OCI-LY7 (cell line): ENCODE data around the gene CCDC59. TPM values are rescaled to one million over a fixed set of nuclear protein-coding genes. Genes with fewer than 3 reads are reported as not detected.

ENCODE experiments used
- BruUV-seq: library from RNA; stranded (reverse); fragments of 400-500 nt; replicated peaks from 2 replicates; lab custom pipeline; 2021; lab: Mats Ljungman, UMichigan
- CTCF ChIA-PET: fragments of 300-600 bp; sonication (Branson Sonifier 250); formaldehyde crosslinking; loops from one replicate; lab custom pipeline; 2022; ENCODE audit warnings: antibody characterized with exemption; ENCODE audit not compliant: unreplicated experiment; lab: Charles Lee
- POLR2A ChIA-PET: fragments of 300-600 bp; sonication (Branson Sonifier 250); formaldehyde crosslinking; loops from one replicate; lab custom pipeline; 2022; ENCODE audit warnings: antibody characterized with exemption; lab: Charles Lee
- DNase-seq: peaks from one replicate; pipeline ENCODE4 v3.0.0-alpha.2; 2015; ENCODE audit warnings: low spot score
- H2AFZ ChIP-seq: fragments of 200-600 bp; sonication (generic), shearing (Covaris generic); 2 replicates; pipeline ENCODE4 v1.6.1; 2014; ENCODE audit warnings: mild to moderate bottlenecking, antibody characterized with exemption, low read length, moderate library complexity
- H3K27ac ChIP-seq: fragments of 200-600 bp; sonication (generic); 2 replicates; pipeline ENCODE4 v1.5.1; 2014; ENCODE audit warnings: mixed run types, low read depth, mild to moderate bottlenecking, moderate library complexity, low read length, inconsistent platforms; ENCODE audit not compliant: poor library complexity, severe bottlenecking
- H3K36me3 ChIP-seq: fragments of 200-600 bp; sonication (generic); 2 replicates; pipeline ENCODE4 v1.6.1; 2014; ENCODE audit warnings: mild to moderate bottlenecking, antibody characterized with exemption, low read length, moderate library complexity, mixed read lengths; ENCODE audit not compliant: insufficient read depth
- H3K4me1 ChIP-seq: fragments of 200-600 bp; sonication (generic); 2 replicates; pipeline ENCODE4 v1.5.1; 2014; ENCODE audit warnings: mild to moderate bottlenecking, low read length; ENCODE audit not compliant: insufficient read depth, poor library complexity, severe bottlenecking
- H3K4me2 ChIP-seq: fragments of 200-600 bp; sonication (generic); 2 replicates; pipeline ENCODE4 v1.6.1; 2014; ENCODE audit warnings: mild to moderate bottlenecking, low read length
- H3K4me3 ChIP-seq: fragments of 200-600 bp; sonication (generic); 2 replicates; pipeline ENCODE4 v1.5.1; 2014; ENCODE audit warnings: mild to moderate bottlenecking, low read depth, low read length; ENCODE audit not compliant: poor library complexity, severe bottlenecking
- H3K79me2 ChIP-seq: fragments of 200-600 bp; sonication (generic); 2 replicates; pipeline ENCODE4 v1.6.1; 2016; ENCODE audit warnings: low read depth, mild to moderate bottlenecking, low read length, moderate library complexity, mixed read lengths; ENCODE audit not compliant: insufficient read depth
- H3K9me2 ChIP-seq: fragments of 200-600 bp; sonication (generic); 2 replicates; pipeline ENCODE4 v1.6.1; 2016; ENCODE audit warnings: mild to moderate bottlenecking, low read length, mixed read lengths; ENCODE audit not compliant: insufficient read depth
- H3K9me3 ChIP-seq: fragments of 200-600 bp; sonication (generic); 2 replicates; pipeline ENCODE4 v1.6.1; 2014; ENCODE audit warnings: mild to moderate bottlenecking, mixed run types, low read length, mixed read lengths
- H4K20me1 ChIP-seq: fragments of 200-600 bp; sonication (generic); 2 replicates; pipeline ENCODE4 v1.6.1; 2014; ENCODE audit warnings: mild to moderate bottlenecking, antibody characterized with exemption, low read length, moderate library complexity, mixed read lengths; ENCODE audit not compliant: insufficient read depth
- CTCF ChIP-seq: fragments of 200-600 bp; sonication (generic); conservative IDR thresholded peaks from 2 replicates; pipeline ENCODE4 v1.5.1; 2014; ENCODE audit warnings: mild to moderate bottlenecking, antibody characterized with exemption, low read length, moderate library complexity, mixed read lengths
- EZH2phosphoT487 ChIP-seq: fragments of 200-600 bp; sonication (generic); IDR thresholded peaks from 2 replicates; pipeline ENCODE4 v1.6.1; 2018; ENCODE audit warnings: low read depth, borderline replicate concordance, mild to moderate bottlenecking, mixed run types, antibody characterized with exemption, low read length, moderate library complexity, mixed read lengths
- intact Hi-C: fragments of 100-400 bp; cut with micrococcal nuclease; formaldehyde crosslinking; loops from one replicate; pipeline ENCODE4 v1.10.0; 2022; ENCODE audit not compliant: unreplicated experiment
- total RNA-seq, 2 experiments: library from RNA; depleted of rRNA in 1 of 2; stranded (reverse); fragments of >200 nt in 1 of 2; shearing (Covaris generic) in 1 of 2; gene quantifications; 2 replicates each; pipeline ENCODE4 v1.2.3, GENCODE V29; 2014 to 2022

The CCDC59 gene
- total RNA-seq, 2 experiments from 2014 or later = 55.0 to 76.0 TPM

- POLR2A ChIA-PET = interaction anchor here (0.7 kb wide), 1 partner anchor 301 kb away, joined by 3 read pairs; no protein-coding TSS in a partner anchor
- H3K4me3 ChIP-seq = no peak overlapping the region
- H4K20me1 ChIP-seq = no peaks in the 10 kb centered on the region
- H3K4me2 ChIP-seq = no peak overlapping the region
- CTCF ChIA-PET = no interaction called here
- no peaks in the 10 kb centered on the region for H3K79me2 ChIP-seq
- H3K27ac ChIP-seq = no peak overlapping the region
- H3K36me3 ChIP-seq = no peaks in the 10 kb centered on the region
- no peak for DNase-seq
- no peaks in the 10 kb centered on the region for H3K9me2 ChIP-seq
- no peaks in the 10 kb centered on the region for H3K4me1 ChIP-seq
- intact Hi-C loops = no loop called here
- H2AFZ ChIP-seq = no peak overlapping the region
- no TSS peak for BruUV-seq
- no peak for TF ChIP-seq CTCF
- no peak for TF ChIP-seq EZH2phosphoT487
- H3K9me3 ChIP-seq = no peaks in the 10 kb centered on the region
These were observed 48.5 kb upstream of the CCDC59 start for GRCh38 chr12:82406651-82407050.

GRCh38 chr12:82400819-82401218 is 42.6 kb upstream of the CCDC59 start:
- ChIA-PET POLR2A (interaction anchor here (0.7 kb wide), 1 partner anchor 85 kb away, joined by 3 read pairs; no protein-coding TSS in a partner anchor), CTCF (no interaction called here)
- H3K27ac ChIP-seq = no peak overlapping the region
- H3K4me1 ChIP-seq = no peaks in the 10 kb centered on the region
- H3K4me3 ChIP-seq = no peak overlapping the region
- no TSS peak for BruUV-seq
- H4K20me1 ChIP-seq = no peaks in the 10 kb centered on the region
- no peak for DNase-seq
- TF ChIP-seq CTCF (no peak), EZH2phosphoT487 (no peak)
- no peaks in the 10 kb centered on the region for H3K9me3 ChIP-seq
- no peak overlapping the region for H3K4me2 ChIP-seq
- no peaks in the 10 kb centered on the region for H3K79me2 ChIP-seq
- peaks cover 7% of the 10 kb centered on the region; the same call in 1 of the 2 replicates for H3K36me3 ChIP-seq
- H3K9me2 ChIP-seq = no peaks in the 10 kb centered on the region
- H2AFZ ChIP-seq = no peak overlapping the region
- intact Hi-C loops = no loop called here

GRCh38 chr12:82398879-82399278 is 40.7 kb upstream of the CCDC59 start:
- DNase-seq = no peak
- H3K4me2 ChIP-seq = no peak overlapping the region
- no peaks in the 10 kb centered on the region for H4K20me1 ChIP-seq
- no TSS peak for BruUV-seq
- no peaks in the 10 kb centered on the region for H3K9me3 ChIP-seq
- H3K4me3 ChIP-seq = no peak overlapping the region
- no peaks in the 10 kb centered on the region for H3K4me1 ChIP-seq
- no peaks in the 10 kb centered on the region for H3K9me2 ChIP-seq
- peaks cover 7% of the 10 kb centered on the region; the same call in 1 of the 2 replicates for H3K36me3 ChIP-seq
- CTCF ChIA-PET = no interaction called here
- intact Hi-C loops = no loop called here
- TF ChIP-seq CTCF = no peak
- no peak for TF ChIP-seq EZH2phosphoT487
- H3K27ac ChIP-seq = no peak overlapping the region
- H3K79me2 ChIP-seq = no peaks in the 10 kb centered on the region
- no peak overlapping the region for H2AFZ ChIP-seq
- POLR2A ChIA-PET = interaction anchor here (1.1 to 1.4 kb wide), 3 partner anchors 16 to 155 kb away, joined by 4 read pairs; no protein-coding TSS in a partner anchor
